ENCODE results near the gene TJP1. TPM values are rescaled to one million over a fixed set of nuclear protein-coding genes. Genes with fewer than 3 reads are reported as not detected.
"Not testable (repeated sequence)": the region's sequence is repeated elsewhere in the genome, so short reads cannot be mapped to it uniquely, and the experiment has no call there.

The TJP1 gene
- total RNA-seq, 2 donors from 2014 or later: 131 to 145 TPM

DNA sequence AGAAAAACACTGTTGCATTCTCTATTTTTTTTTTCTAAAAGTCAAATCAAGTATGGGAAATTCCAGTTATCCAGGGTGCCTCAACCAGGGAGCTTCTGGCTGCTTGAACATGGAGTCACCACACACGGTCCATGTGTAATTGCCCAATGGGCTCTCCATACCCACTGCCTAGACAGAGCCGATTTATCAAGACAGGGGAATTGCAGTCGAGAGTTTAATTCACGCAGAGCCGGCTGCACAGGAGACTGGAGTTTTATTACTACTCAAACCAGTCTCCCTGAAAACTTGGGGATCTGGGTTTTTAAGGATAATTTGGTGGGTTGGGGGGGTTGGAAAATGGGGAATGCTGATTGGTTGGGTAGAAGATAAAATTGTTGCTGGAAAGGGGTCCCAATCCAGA is 149.8 kb downstream of the TJP1 start:
- no peak overlapping the region for H3K27ac ChIP-seq (ENCODE audit: low read depth, low read length)
- H3K4me1 Mint-ChIP-seq: peaks cover 24% of the 10 kb centered on the region
- DNase-seq: no peak
- WGBS, 2 experiments (ENCODE audit: insufficient coverage in 1 of 2, insufficient read length in 1 of 2): 93 to 95% methylated on average over 3 to 5 of the region's 5 CpGs
- H3K36me3 Mint-ChIP-seq (ENCODE audit: low read depth): no peaks in the 10 kb centered on the region
- TF ChIP-seq, protein P1, sequence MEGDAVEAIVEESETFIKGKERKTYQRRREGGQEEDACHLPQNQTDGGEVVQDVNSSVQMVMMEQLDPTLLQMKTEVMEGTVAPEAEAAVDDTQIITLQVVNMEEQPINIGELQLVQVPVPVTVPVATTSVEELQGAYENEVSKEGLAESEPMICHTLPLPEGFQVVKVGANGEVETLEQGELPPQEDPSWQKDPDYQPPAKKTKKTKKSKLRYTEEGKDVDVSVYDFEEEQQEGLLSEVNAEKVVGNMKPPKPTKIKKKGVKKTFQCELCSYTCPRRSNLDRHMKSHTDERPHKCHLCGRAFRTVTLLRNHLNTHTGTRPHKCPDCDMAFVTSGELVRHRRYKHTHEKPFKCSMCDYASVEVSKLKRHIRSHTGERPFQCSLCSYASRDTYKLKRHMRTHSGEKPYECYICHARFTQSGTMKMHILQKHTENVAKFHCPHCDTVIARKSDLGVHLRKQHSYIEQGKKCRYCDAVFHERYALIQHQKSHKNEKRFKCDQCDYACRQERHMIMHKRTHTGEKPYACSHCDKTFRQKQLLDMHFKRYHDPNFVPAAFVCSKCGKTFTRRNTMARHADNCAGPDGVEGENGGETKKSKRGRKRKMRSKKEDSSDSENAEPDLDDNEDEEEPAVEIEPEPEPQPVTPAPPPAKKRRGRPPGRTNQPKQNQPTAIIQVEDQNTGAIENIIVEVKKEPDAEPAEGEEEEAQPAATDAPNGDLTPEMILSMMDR (conservative IDR thresholded peaks at IDR 0.05): no peak
- H3K4me3 Mint-ChIP-seq: no peak overlapping the region
- H3K27ac Mint-ChIP-seq: no peak overlapping the region
- no peaks in the 10 kb centered on the region for H3K27me3 ChIP-seq (ENCODE audit: control insufficient read depth, insufficient read depth, low read length, poor library complexity, severe bottlenecking)
- H3K9me3 Mint-ChIP-seq: no peaks in the 10 kb centered on the region
- H3K9ac ChIP-seq (ENCODE audit: extremely low read depth, low read length, poor library complexity, severe bottlenecking): no peak overlapping the region
- no peaks in the 10 kb centered on the region for H3K9me3 ChIP-seq (ENCODE audit: control insufficient read depth, low read length)
- H3K4me3 ChIP-seq (ENCODE audit: low read length): no peak overlapping the region
- peaks cover 10% of the 10 kb centered on the region for H3K27me3 Mint-ChIP-seq (ENCODE audit: insufficient read depth)
- no peaks in the 10 kb centered on the region for H3K36me3 ChIP-seq (ENCODE audit: control insufficient read depth, insufficient read depth, low read length)
- peaks cover 7% of the 10 kb centered on the region for H3K4me1 ChIP-seq (ENCODE audit: control insufficient read depth, insufficient read depth, low read length)

DNA sequence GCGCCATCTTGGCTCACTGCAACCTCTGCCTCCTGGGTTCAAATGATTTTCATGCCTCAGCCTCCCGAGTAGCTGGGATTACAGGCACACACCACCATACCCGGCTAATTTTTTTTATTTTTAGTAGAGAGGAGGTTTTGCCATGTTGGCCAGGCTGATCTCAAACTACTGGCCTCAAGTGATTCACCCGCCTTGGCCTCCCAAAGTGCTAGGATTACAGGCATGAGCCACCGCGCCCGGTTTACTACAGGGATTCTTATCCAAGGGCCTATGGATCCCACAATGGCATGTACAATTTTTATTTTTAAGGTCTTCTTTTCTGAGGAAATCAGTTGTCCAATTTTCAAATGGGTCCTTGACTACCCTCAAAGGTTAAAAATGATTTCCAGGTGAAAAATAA is 150.2 kb downstream of the TJP1 start:
- H3K27ac Mint-ChIP-seq; H3K4me3 ChIP-seq (ENCODE audit: low read length); H3K9ac ChIP-seq (ENCODE audit: extremely low read depth, low read length, poor library complexity, severe bottlenecking); H3K36me3 ChIP-seq (ENCODE audit: control insufficient read depth, insufficient read depth, low read length); H3K4me1 ChIP-seq (ENCODE audit: control insufficient read depth, insufficient read depth, low read length); H3K27me3 ChIP-seq (ENCODE audit: control insufficient read depth, insufficient read depth, low read length, poor library complexity, severe bottlenecking); H3K4me3 Mint-ChIP-seq; H3K36me3 Mint-ChIP-seq (ENCODE audit: low read depth); H3K27me3 Mint-ChIP-seq (ENCODE audit: insufficient read depth); DNase-seq; H3K27ac ChIP-seq (ENCODE audit: low read depth, low read length); H3K9me3 ChIP-seq (ENCODE audit: control insufficient read depth, low read length); H3K9me3 Mint-ChIP-seq: not testable (repeated sequence)
- 86 to 95% methylated on average over 1 to 7 of the region's 7 CpGs for WGBS, 2 experiments (ENCODE audit: insufficient coverage in 1 of 2, insufficient read length in 1 of 2)
- H3K4me1 Mint-ChIP-seq: peaks cover 20% of the 10 kb centered on the region

DNA sequence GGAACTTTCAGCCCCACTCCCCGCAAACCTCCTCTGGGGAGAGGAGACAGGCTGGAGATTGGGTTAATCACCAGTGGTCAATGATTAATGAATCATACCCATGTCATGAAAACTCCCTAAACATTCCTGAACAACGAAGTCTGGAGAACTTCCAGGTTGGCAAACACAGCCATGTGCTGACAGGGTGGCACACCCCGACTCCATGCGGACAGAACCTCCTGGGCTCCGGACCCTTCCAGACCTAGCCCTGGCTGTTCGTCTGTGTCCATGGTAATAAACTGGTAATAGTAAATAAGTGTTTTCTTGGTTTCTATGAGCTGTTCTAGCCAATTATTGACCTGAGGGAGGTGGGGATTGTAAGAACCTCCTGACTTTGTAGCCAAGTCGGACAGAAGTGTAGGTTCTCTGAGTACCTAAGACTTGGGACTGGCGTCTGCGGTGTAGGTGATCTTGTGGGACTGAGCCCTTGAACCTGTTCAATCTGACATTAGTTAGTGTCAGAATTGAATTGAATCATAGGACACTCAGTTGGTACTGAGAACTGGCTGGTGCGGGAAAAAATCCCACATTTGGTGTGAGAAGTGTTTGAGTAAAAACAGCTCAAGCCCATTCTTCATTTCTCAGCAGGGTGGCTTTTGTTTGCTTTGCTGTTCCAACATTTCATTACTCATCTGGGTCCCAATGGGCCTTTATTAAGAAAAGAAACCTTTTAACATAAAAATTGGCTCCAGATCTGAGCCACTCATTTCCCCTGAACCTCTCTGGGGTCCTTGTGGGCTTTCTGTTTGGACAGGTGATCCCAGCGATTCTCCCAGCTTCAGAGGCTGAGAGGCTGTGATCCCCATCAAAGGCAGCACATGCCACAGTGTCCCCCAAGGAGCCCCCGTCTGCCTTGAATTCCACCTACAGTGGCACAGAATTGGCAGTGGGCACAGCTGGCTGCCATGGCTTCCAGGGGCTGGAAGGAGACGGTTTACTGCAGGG is 151.0 kb downstream of the TJP1 start:
- H3K4me3 Mint-ChIP-seq: no peak overlapping the region
- Histone ChIP-seq H3K4me1 (ENCODE audit: control insufficient read depth, insufficient read depth, low read length) (peaks cover 7% of the 10 kb centered on the region), H3K9ac (ENCODE audit: extremely low read depth, low read length, poor library complexity, severe bottlenecking) (no peak overlapping the region), H3K27ac (ENCODE audit: low read depth, low read length) (no peak overlapping the region), H3K4me3 (ENCODE audit: low read length) (no peak overlapping the region), H3K27me3 (ENCODE audit: control insufficient read depth, insufficient read depth, low read length, poor library complexity, severe bottlenecking) (no peaks in the 10 kb centered on the region), H3K36me3 (ENCODE audit: control insufficient read depth, insufficient read depth, low read length) (no peaks in the 10 kb centered on the region), H3K9me3 (ENCODE audit: control insufficient read depth, low read length) (no peaks in the 10 kb centered on the region)
- peak overlapping the region; percentile 52 for H3K27ac Mint-ChIP-seq
- H3K4me1 Mint-ChIP-seq: peaks cover 15% of the 10 kb centered on the region
- peak; percentile 40 for DNase-seq
- no peaks in the 10 kb centered on the region for H3K36me3 Mint-ChIP-seq (ENCODE audit: low read depth)
- TF ChIP-seq, protein P1 (conservative IDR thresholded peaks at IDR 0.05): no peak
- peaks cover 8% of the 10 kb centered on the region for H3K27me3 Mint-ChIP-seq (ENCODE audit: insufficient read depth)
- no peaks in the 10 kb centered on the region for H3K9me3 Mint-ChIP-seq
- WGBS, 2 experiments (ENCODE audit: insufficient coverage in 1 of 2, insufficient read length in 1 of 2): 82 to 88% methylated on average over 6 to 13 of the region's 13 CpGs
